Stimulated activated effector memory CD8-positive, alpha-beta T cell treated with anti-CD3 and anti-CD28 coated beads, Interleukin-12 subunit alpha, Interleukin-12 subunit beta, amount 100 ng/mL, for 72 hours (primary cell): Measurements from ENCODE around the gene SGIP1.
"Not testable (repeated sequence)": the region's sequence is repeated elsewhere in the genome, so short reads cannot be mapped to it uniquely, and the experiment has no call there.

ENCODE experiments used
- ATAC-seq: fragments of 150-1000 bp; cut with Tn5 transposase; 2 replicates; pipeline ENCODE4 v1.10.0; 2021
- DNase-seq, 2 donors: peaks; one replicate each; pipeline ENCODE4 v3.0.0; 2021 to 2022; ENCODE audit warnings: low spot score in 2 of 2
- H3K27ac Mint-ChIP-seq: one replicate; pipeline ENCODE4 v1.8.0; 2022; ENCODE audit warnings: mild to moderate bottlenecking, mixed read lengths
- H3K36me3 Mint-ChIP-seq: one replicate; pipeline ENCODE4 v1.8.0; 2022; ENCODE audit warnings: mild to moderate bottlenecking, mixed read lengths
- H3K4me1 Mint-ChIP-seq: one replicate; pipeline ENCODE4 v1.8.0; 2022; ENCODE audit warnings: mixed read lengths
- H3K4me3 Mint-ChIP-seq: one replicate; pipeline ENCODE4 v1.8.0; 2022; ENCODE audit warnings: mild to moderate bottlenecking, mixed read lengths
- H3K9me3 Mint-ChIP-seq: one replicate; pipeline ENCODE4 v1.8.0; 2022; ENCODE audit warnings: mixed read lengths

Gene SGIP1

GRCh38 chr1:66687358-66687757 is 153.4 kb downstream of the SGIP1 start:
- no peaks in the 10 kb centered on the region for H3K9me3 Mint-ChIP-seq
- no peaks in the 10 kb centered on the region for H3K36me3 Mint-ChIP-seq
- no peak overlapping the region for H3K27ac Mint-ChIP-seq
- no peak overlapping the region for H3K4me3 Mint-ChIP-seq
- DNase-seq (no peak), ATAC-seq (peak; percentile 31)
- H3K4me1 Mint-ChIP-seq, result no peaks in the 10 kb centered on the region

DNA sequence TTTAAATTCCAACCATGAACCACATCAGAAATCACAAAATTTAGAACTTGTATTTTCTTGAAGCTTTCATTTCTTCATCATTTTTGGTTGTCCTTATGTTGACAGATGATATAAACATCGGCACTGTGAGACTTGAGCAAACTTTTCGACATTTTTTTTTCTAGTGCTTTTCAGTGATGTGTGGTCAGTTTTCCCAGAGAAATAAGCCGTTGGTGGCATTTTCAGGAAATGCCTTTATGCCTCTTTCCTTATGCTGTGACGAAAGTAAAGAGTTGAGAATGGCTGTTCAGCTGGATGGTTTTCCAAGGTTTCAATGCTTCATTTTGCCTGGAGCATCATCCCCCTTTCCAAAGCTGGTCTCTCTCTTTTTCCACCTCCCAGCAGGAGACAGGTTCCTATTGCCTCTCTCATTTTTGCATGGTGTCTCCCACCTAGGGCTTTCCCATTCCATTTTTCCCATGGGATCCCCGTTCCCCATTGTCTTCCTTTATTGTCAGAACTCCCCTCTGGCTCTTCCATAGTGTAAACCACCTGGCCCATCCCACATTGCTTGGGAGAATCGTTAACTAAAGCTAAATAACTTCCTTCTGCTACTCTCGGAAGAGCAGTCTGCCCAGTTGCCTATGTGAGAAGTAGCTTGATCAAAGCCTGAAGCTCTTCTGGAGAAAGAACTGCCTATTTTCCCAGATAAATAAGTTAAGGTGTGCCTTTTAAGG is 156.9 kb downstream of the SGIP1 start:
- Mint-ChIP-seq H3K9me3 (no peaks in the 10 kb centered on the region), H3K4me1 (no peaks in the 10 kb centered on the region), H3K36me3 (no peaks in the 10 kb centered on the region), H3K27ac (no peak overlapping the region), H3K4me3 (no peak overlapping the region)
- ATAC-seq (no peak), DNase-seq (no peak)

GRCh38 chr1:66692681-66693080 is 158.7 kb downstream of the SGIP1 start:
- DNase-seq (no peak), ATAC-seq (no peak)
- H3K36me3 Mint-ChIP-seq, result no peaks in the 10 kb centered on the region
- no peak overlapping the region for H3K27ac Mint-ChIP-seq
- H3K9me3 Mint-ChIP-seq, result no peaks in the 10 kb centered on the region
- H3K4me3 Mint-ChIP-seq, result no peak overlapping the region
- no peaks in the 10 kb centered on the region for H3K4me1 Mint-ChIP-seq

DNA sequence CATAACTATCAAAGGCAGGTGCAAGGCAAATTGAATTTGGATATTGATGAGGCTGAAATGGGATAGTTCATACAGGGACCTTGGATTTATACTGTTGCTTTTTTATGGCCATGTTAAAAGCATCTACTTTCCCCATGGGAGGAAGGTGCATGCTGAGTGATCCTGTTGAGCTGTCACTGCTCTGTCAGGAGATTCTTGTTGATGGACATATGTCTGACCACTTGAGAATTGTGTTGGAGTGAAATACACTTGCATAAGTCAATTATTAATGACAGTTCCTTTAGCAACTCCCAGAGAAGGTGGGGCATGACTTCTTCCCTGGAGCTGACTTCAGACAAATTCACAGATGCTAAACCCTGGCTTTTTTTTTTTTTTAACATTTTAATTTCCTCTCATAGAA is 159.9 kb downstream of the SGIP1 start:
- ATAC-seq, result no peak
- no peak for DNase-seq
- Mint-ChIP-seq H3K36me3 (no peaks in the 10 kb centered on the region), H3K27ac (no peak overlapping the region), H3K9me3 (no peaks in the 10 kb centered on the region), H3K4me1 (no peaks in the 10 kb centered on the region), H3K4me3 (no peak overlapping the region)

DNA sequence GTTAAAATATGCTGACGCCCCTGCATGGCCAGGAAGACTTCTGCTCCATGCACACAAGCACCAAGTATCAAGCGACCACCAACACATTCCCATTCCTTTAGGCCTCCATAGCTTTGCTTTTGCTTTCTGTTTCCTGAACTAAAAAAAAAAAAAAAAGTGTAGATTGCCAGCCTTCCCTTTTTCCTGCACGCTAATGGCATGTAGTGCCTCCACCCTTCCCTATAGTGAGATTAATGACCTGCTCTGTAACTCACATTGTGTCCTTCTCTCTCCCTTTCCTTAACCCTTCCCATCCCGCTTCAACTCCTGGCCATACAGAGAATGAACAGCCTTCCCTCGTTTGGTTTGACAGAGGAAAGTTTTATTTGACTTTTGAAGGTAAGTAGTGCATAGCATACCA is 161.2 kb downstream of the SGIP1 start:
- no peak overlapping the region for H3K4me3 Mint-ChIP-seq
- H3K27ac Mint-ChIP-seq, result no peak overlapping the region
- ATAC-seq (no peak), DNase-seq (no peak)
- no peaks in the 10 kb centered on the region for H3K4me1 Mint-ChIP-seq
- H3K9me3 Mint-ChIP-seq, result no peaks in the 10 kb centered on the region
- H3K36me3 Mint-ChIP-seq, result no peaks in the 10 kb centered on the region

DNA sequence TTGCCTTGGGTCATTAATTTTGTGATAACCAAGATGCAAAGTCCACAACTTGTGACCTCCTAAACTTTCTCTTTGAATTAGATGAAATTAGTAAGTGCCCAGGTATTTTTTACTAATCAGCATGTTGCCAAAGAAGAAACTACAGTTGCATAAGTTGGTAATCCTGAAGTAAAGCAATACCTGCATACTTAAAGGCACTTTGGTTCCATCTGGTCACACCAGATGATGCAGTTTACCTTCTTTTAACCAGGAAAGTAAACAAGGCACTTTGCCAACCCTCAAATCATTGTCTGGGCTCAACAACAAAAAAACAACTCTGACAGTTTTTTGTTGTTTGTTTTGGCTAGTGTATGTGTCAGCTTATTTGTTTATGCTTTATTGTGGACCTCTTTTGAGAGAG is 162.8 kb downstream of the SGIP1 start:
- H3K9me3 Mint-ChIP-seq, result no peaks in the 10 kb centered on the region
- no peak for ATAC-seq
- H3K27ac Mint-ChIP-seq, result no peak overlapping the region
- no peak for DNase-seq
- no peaks in the 10 kb centered on the region for H3K36me3 Mint-ChIP-seq
- H3K4me1 Mint-ChIP-seq, result no peaks in the 10 kb centered on the region
- no peak overlapping the region for H3K4me3 Mint-ChIP-seq

- no peaks in the 10 kb centered on the region for H3K4me1 Mint-ChIP-seq
- ATAC-seq (peak; percentile 52), DNase-seq (no peak)
- no peaks in the 10 kb centered on the region for H3K9me3 Mint-ChIP-seq
- H3K36me3 Mint-ChIP-seq, result no peaks in the 10 kb centered on the region
- no peak overlapping the region for H3K27ac Mint-ChIP-seq
- H3K4me3 Mint-ChIP-seq, result no peak overlapping the region
These were observed 165.3 kb downstream of the SGIP1 start for GRCh38 chr1:66699213-66699612.

DNA sequence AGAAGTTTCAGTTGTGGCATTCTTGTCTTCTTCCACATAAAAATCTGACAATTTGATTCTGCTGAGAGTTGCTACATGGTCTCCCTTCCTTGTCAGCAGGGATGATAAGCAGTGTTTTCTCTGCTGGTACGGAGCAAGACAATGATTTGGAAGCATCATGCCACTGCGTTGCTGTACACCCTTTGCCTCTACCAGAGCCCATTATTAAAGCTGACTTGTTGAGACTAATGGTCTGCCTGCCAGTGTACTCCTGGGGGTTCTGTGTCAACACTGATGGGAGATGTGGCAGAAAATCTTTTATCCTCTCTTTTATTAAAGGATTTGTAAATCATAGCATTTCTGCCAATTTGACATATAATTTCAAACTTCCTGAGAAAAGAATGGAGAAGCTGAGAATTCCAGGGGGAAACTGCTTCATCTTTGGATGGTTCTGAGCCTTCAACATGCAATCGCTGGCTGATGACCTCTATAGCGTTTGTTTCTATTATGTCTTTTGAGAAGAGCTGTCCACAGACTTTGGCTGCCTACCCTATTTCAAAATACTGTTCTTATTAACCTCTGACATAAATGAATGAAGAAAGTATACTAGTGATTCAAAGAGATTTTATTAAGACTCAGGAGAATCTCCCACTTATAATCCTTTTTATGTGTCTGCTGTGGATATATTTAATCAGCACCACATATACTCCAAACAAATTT is 170.4 kb downstream of the SGIP1 start:
- Mint-ChIP-seq H3K4me3 (no peak overlapping the region), H3K9me3 (no peaks in the 10 kb centered on the region), H3K36me3 (no peaks in the 10 kb centered on the region), H3K4me1 (no peaks in the 10 kb centered on the region), H3K27ac (no peak overlapping the region)
- no peak for DNase-seq
- no peak for ATAC-seq

DNA sequence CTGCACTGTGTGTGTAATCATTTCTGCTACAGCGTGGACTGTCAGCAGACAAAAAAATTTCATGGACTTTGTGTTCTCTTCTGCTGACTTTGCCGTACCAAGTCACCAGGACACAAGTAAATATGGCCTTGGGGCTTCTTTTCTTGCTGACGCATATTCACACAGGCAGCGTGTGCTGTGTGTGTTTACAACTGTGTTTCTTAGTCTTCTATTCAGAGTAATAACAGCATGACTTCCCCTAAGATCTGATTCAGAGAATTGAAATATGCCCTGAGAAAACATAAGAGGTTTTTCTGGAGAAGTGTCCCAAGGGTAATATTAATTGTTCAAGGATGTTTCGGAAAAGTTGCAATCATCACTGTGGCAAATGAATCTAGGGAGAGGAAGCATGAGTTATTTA is 171.2 kb downstream of the SGIP1 start:
- no peaks in the 10 kb centered on the region for H3K9me3 Mint-ChIP-seq
- H3K4me1 Mint-ChIP-seq, result no peaks in the 10 kb centered on the region
- H3K27ac Mint-ChIP-seq, result no peak overlapping the region
- no peak overlapping the region for H3K4me3 Mint-ChIP-seq
- no peak for ATAC-seq
- no peak for DNase-seq
- no peaks in the 10 kb centered on the region for H3K36me3 Mint-ChIP-seq

DNA sequence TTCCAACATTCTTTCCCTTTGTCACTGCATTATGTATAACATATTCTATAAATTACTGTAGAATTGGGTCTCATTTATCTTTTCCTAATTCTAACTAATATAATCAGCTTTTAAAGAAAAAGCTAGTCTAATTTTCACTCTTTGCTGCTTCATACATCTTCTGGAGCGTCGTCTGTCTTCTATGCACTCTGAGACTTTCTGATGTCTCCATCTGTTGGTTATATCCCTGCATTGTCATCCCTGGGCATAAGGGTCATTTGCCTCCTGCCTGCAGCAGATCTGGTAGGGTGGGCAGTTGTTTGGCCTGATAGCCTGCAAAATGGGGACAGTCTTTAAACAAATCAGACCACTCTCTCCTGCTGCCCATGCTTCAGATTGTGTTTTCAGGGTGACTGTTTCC is 177.5 kb downstream of the SGIP1 start:
- DNase-seq (no peak), ATAC-seq (no peak)
- Mint-ChIP-seq H3K4me3 (no peak overlapping the region), H3K4me1 (no peaks in the 10 kb centered on the region), H3K27ac (no peak overlapping the region), H3K36me3 (no peaks in the 10 kb centered on the region), H3K9me3 (no peaks in the 10 kb centered on the region)

DNA sequence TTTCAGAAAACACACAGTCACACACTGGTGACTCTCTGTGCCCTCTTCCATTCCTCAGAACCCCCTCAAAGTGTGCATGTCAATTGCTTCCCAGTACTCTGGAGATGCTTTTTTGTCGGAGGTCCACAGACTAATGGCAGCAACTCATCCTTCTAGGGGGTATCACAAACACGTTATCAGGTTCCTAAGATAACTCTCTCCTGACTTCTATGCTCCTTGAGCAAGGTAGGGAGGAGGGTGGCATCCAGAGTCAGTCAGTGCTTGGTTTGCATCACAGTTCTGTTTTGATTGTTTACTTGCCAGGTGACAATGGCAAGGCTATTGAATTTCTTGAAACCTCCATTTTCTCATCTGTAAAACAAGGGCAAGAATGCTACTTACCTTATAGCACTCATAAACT is 178.9 kb downstream of the SGIP1 start:
- Mint-ChIP-seq H3K36me3 (no peaks in the 10 kb centered on the region), H3K4me1 (no peaks in the 10 kb centered on the region), H3K9me3 (no peaks in the 10 kb centered on the region), H3K27ac (no peak overlapping the region), H3K4me3 (no peak overlapping the region)
- DNase-seq (no peak), ATAC-seq (no peak)

GRCh38 chr1:66723985-66724384 is 190.0 kb downstream of the SGIP1 start:
- H3K4me3 Mint-ChIP-seq, result no peak overlapping the region
- H3K4me1 Mint-ChIP-seq, result no peaks in the 10 kb centered on the region
- no peaks in the 10 kb centered on the region for H3K36me3 Mint-ChIP-seq
- no peak overlapping the region for H3K27ac Mint-ChIP-seq
- DNase-seq (no peak), ATAC-seq (no peak)
- no peaks in the 10 kb centered on the region for H3K9me3 Mint-ChIP-seq

DNA sequence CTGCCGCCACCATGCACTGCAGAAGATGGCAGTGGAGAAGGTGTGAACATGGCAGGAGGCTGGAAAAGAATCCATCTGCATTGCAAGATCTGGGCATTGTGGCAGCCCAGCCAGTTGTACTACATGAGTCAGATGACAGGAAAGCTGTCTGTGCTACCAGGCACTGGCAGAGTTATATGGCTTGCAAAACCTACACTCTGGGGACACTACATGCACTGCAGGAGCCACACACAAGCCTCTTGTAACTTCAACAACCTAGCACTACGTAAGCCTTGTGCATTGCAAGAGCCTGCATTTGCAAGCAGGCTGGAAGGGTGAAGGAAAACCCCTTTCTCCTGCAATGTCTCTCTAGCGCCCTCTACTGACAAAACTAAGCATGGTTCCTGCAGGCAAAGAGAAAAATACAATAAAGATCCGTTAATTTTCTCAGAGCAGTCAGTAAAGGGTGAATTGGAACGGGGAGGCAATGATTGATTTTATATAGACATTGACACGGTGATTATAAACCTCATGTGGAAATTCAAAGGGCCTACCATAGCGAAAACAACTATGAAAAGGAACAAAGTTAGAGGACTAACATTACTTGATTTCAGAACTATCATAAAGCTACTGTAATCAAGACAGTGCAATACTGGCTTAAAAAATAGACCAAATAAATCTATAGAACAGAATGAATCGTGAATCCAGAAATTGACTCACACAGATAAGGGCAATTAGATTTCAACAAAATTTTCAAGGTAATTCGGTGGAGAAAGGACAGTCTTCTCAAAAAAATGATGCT is 192.1 kb downstream of the SGIP1 start:
- Mint-ChIP-seq H3K4me1 (no peaks in the 10 kb centered on the region), H3K36me3 (no peaks in the 10 kb centered on the region), H3K9me3 (no peaks in the 10 kb centered on the region), H3K27ac (no peak overlapping the region), H3K4me3 (no peak overlapping the region)
- ATAC-seq (peak; percentile 80), DNase-seq (peak; percentile 40 to 75)

DNA sequence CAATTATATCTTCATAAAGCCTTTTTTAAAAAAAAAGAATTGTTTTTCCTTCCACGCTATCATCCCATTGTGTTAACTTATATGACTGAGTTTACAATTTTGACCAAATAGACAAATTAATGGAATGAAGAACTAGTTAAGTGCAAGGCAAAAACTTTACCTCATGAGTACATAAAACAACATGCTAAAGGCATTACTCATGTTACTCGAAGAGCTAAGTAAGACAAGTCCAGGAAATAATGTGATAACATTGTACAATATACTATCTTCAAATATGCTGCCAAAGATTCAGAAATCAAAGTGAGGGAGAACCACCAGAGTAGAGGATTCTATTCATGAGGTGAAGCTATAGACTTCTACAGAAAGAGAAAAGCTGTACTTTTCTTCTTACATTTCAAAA is 194.1 kb downstream of the SGIP1 start:
- no peak overlapping the region for H3K4me3 Mint-ChIP-seq
- no peak for ATAC-seq
- H3K27ac Mint-ChIP-seq, result no peak overlapping the region
- DNase-seq, result no peak
- H3K9me3 Mint-ChIP-seq, result no peaks in the 10 kb centered on the region
- H3K4me1 Mint-ChIP-seq, result peaks cover 9% of the 10 kb centered on the region
- H3K36me3 Mint-ChIP-seq, result no peaks in the 10 kb centered on the region

DNA sequence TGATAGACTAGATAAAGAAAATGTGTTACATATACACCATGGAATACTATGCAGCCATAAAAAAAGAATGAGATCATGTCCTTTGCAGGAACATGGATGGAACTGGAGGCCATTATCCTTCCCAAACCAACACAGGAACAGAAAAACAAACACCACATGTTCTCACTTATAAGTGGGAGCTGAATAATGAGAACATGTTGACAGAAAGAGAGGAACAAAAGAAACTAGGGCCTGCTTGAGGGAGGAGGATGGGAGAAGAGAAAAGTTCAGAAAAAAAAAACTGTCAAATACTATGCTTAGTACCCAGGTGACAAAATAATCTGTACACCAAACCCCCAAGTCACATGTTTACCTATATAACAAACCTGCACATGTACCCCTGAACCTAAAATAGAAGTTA is 194.8 kb downstream of the SGIP1 start:
- not testable (repeated sequence) for DNase-seq, H3K4me1 Mint-ChIP-seq, ATAC-seq, H3K36me3 Mint-ChIP-seq, H3K27ac Mint-ChIP-seq, H3K4me3 Mint-ChIP-seq, H3K9me3 Mint-ChIP-seq

- no peaks in the 10 kb centered on the region for H3K9me3 Mint-ChIP-seq
- no peak for DNase-seq
These were observed 195.2 kb downstream of the SGIP1 start for GRCh38 chr1:66729119-66729518.

More at GRCh38 chr1:66729119-66729518, 195.2 kb downstream of the SGIP1 start:
- Mint-ChIP-seq H3K36me3 (no peaks in the 10 kb centered on the region), H3K4me1 (peaks cover 9% of the 10 kb centered on the region), H3K4me3 (no peak overlapping the region), H3K27ac (no peak overlapping the region)
- ATAC-seq, result no peak
